NOMO-1 treated with DMSO at 0.1 percent for 48 hours (cell line): ENCODE data around the gene TRIM26.
A peak's percentile ranks its signal among the peaks of the same experiment; 100 is the strongest.
"Not testable (repeated sequence)": the region's sequence is repeated elsewhere in the genome, so short reads cannot be mapped to it uniquely, and the experiment has no call there.

Experiments used
- DNase-seq: peaks from one replicate; lab custom pipeline; 2025; ENCODE audit not compliant: unreplicated experiment; lab: John Stamatoyannopoulos, UW

Gene TRIM26

DNA sequence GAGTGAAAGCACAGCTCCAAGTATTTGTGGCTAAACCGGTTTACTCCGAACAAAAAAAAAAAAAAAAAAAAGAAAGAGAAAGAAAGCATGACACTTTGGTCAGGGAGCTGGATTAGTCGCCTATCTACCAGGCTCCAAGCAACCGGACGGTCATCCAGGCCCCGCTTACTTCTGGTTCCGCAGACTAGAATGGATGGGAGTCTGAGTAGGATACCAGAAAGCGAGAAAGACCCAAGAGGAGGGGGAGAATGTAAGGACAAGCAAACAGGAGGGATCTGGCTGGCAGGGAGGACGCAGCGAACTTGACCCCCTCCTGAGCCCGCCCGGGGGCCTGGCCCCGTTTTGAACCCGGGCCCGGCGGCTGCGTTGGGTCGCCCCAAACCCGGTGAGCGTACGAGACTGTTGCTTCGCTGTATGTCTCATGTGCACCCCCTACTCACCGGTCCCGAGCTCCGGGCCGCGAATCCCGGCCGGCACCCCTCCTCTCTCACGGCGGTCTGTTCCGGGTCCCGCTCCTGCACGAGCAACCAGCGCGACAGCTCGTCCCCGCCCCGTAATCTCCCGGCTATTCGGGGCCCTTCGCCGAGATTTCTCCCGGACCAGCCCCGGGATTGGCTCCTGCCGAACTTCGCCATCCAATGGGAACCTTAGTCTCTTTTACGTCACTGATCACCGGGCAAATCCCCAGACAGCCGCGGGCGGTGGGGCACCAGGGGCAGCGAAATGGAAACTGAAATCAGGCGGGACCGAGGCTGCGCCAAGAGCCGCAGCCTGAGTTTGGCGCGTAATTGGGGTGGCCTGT is at the start of gene TRIM26:
TRIM26 (minus strand) TSS at position 542 of the 802 bp plus-strand sequence. CDS start 14,303 bp downstream, outside the sequence.
- peak; percentile 97 for DNase-seq

DNA sequence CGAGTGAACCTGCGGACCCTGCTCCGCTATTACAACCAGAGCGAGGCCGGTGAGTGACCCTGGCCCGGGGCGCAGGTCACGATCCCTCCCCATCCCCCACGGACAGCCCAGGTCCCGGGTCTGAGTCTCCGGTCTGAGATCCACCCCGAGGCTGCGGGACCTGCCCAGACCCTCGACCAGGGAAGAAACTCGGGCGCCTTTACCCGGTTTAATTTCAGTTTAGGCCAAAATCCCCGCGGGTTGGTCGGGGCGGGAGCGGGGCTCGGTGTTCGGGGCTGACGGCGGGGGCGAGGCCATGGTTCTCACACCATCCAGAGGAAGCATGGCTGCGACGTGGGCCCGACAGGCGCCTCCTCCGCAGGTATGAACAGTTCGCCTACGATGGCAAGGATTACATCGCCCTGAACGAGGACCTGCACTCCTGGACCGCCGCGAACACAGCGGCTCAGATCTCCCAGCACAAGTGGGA is 46.9 kb upstream of the TRIM26 start:
- no peak for DNase-seq

DNA sequence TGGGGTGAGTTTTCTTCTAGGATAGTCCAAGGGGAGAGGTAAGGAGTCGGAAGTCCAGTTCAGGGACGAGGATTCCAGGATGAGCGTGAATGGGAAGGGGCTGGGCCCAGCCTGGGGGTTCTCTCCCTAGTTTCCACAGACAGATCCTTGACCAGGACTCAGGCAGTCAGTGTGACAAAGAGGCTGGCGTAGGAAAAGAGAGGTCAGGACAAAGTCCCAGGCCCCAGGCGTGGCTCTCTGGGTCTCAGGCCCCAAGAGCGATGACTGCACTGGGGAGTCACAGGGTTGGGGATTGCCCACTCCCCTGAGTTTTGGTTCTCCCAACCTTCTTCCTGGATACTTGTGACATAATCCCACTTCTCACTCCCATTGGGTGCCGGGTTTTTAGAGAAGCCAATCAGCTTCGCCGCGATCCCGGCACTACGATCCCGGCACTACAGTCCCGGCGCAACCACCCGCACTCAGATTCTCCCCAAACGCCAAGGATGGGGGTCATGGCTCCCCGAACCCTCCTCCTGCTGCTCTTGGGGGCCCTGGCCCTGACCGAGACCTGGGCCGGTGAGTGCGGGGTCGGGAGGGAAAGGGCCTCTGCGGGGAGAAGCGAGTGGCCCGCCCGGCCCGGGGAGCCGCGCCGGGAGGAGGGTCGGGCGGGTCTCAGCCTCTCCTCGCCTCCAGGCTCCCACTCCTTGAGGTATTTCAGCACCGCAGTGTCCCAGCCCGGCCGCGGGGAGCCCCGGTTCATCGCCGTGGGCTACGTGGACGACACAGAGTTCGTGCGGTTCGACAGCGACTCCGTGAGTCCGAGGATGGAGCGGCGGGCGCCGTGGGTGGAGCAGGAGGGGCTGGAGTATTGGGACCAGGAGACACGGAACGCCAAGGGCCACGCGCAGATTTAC is 46.2 kb upstream of the TRIM26 start:
- peak; percentile 1 for DNase-seq

DNA sequence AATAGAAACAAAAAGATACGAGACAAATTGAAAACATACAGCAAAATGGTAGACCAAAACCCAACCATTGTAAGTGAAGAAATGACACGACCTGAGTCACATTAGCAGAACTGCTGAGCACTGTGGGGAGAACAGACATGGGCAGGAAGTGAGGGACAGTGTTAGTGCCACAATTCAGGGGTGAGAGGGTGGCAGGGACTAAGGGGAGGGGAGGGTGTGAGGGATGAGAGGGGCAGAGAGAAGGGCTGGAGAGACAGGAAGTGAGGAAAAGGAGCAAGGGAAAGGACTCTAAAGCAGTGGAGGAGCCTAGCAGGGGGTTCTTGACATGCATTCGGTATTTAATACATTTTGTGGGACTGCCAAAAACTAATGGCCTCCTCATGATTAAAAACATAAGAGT is 45.0 kb upstream of the TRIM26 start:
- no peak for DNase-seq

GRCh38 chr6:30252417-30252816 is 39.2 kb upstream of the TRIM26 start:
- not testable (repeated sequence) for DNase-seq

DNA sequence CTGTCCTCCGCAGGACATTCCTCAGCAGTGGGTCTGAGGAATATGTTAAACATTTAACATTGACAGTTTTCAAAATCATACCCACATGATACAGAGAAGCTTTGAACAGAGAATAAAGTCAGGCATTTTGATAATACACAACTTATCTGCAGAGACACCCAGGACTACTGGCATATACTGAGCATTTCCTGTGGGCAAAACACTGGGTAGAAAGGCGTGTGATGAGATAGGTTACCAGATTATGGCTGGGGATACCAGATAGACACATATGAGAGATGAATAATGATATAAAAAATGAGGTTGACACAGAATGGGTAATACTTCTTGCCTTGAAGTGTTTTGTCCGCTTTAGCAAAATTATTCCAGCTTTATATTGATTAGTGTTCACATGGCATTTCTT is 31.4 kb upstream of the TRIM26 start:
- DNase-seq = no peak

GRCh38 chr6:30238178-30238795 is 25.1 kb upstream of the TRIM26 start:
- no peak for DNase-seq

- peak; percentile 70 for DNase-seq
Measured at GRCh38 chr6:30234356-30234755, 21.1 kb upstream of the TRIM26 start.

DNA sequence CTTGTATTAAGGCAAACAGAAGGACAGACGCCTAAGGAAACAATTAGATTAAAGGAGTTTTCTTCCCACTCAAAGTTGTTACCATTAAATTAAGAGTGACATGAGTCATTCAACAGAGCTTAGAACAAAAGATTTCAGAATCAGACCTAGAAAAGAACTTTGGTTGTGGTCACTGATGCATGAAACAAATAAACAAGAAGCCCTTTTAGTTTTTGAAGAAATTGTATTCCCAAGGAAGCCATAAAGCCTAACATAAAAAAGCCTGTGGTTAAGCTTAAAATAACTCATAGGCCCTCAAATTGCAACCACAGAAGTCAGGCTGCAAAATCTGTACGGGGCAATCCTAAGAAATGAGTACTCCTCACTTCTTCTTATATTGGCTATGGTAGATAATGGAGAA is 17.9 kb upstream of the TRIM26 start:
- peak; percentile 17 for DNase-seq

DNA sequence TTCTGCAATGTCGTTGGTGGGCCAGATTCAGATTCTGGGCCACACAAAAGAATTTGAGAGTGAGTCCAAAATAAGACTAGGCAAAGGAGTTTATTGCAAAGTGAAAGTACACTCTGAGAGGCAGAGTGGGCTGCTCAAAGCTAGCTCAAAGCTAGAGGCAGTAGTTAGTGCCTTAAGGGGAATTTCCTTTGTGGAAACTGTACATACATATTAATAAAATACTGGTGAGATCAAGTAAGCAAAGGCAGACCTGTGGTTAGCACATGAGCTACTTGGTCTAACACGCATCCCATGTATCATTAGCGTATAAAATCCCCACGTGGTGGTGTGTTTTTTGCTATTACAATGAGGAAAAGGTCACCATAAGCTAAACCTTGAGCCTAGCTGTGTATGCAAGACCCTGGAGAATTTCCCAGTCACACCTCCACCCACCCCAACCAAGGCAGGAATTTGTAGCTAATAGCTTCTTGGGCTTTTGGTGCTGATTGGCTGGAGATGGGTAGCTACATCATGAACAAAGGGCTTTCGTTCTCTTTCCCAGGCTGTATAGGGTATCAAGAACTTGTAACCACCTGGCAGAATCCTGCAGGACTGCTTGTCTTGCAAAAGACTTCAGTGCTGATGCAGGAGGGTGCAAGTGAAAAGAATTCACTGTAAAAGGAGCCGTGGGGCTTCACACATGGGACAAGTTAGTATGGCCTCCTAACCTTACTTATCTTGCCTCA is 14.7 kb upstream of the TRIM26 start:
- DNase-seq = no peak

- DNase-seq = no peak
Measured at GRCh38 chr6:30227242-30227722, 14.1 kb upstream of the TRIM26 start.

DNA sequence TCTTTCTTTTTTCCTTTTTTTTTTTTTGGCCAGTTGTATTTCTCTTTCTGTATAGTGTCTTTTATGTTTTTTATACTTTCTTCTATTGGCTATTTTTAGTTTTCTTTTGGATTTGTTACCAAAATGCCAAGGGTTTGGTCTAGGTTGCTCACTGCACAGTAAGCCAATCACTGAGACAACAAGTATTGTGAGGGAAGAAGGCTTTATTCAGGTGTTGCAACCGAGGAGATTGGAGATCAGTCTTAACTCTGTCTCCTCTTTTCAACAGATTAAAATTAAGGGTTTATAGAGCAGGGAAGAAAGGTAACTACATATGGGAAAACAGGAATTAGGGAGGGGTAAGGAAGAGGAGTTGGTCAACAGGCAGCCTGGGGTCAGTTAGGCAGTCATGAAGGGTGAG is 10.1 kb upstream of the TRIM26 start:
- DNase-seq = no peak

- DNase-seq = not testable (repeated sequence)
Measured at GRCh38 chr6:30221956-30222355, 8.8 kb upstream of the TRIM26 start.

DNA sequence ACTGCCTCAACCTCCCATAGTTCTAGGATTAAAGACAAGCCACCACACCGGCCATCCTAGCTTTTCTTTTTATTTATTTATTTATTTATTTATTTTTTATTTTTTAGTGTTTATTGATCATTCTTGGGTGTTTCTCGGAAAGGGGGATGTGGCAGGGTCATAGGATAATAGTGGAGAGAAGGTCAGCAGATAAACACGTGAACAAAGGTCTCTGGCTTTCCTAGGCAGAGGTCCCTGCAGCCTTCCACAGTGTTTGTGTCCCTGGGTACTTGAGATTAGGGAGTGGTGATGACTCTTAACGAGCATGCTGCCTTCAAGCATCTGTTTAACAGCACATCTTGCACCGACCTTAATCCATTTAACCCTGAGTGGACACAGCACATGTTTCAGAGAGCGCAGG is 8.2 kb upstream of the TRIM26 start:
- not testable (repeated sequence) for DNase-seq

GRCh38 chr6:30219244-30219643 is 6.0 kb upstream of the TRIM26 start:
- peak; percentile 62 for DNase-seq

DNA sequence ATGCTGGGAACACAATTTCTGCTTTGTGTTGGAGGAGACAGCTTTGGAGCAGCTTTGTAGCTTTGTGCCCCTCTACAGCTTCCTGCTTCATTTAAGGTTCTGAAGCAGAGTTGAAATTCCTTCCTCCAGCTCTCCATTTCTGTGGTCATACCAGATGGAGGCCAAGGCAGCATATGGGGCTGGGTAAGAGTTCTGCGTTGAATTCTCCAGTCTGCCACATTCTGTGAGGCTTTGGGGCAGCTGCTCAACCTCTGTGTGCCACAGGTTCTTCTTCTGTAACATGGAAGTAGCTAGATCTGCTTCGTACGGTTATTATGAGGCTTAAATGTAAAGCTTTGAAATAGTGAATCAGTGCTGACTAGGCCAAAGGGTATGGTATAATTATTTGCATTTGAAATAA is 2.9 kb upstream of the TRIM26 start:
- no peak for DNase-seq

DNA sequence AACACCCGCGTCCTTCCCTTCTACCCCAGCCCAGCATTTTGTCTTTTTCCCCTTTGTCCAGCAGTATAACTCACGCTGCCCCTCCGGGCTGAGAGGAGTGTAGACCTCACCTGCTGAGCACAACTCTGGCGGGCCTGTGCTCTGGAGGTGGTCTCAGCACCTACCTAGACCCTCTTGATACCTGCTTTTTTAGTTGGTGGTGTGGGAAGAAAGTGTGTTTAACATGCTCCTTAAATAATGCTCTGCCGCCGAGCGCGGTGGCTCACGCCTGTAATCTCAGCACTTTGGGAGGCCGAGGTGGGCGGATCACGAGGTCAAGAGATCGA is 1.4 kb upstream of the TRIM26 start:
- no peak for DNase-seq

- DNase-seq = peak; percentile 64
Measured at GRCh38 chr6:30213957-30214656, 901 bp upstream of the TRIM26 start.

DNA sequence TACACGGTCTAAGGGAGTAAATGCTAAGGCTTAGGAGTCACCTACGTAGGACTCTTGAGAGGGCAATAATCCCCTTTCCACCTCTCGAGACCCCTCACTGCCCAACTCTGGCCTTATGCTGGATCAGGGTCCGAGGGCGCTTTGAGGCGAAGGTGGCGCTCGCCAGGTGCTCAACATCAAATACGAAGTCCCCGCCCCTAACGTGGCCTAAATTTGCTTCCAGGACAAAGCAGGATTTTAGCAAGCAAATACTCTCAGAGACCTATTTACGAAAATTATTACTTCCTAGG is 406 bp upstream of the TRIM26 start:
- DNase-seq = no peak

DNA sequence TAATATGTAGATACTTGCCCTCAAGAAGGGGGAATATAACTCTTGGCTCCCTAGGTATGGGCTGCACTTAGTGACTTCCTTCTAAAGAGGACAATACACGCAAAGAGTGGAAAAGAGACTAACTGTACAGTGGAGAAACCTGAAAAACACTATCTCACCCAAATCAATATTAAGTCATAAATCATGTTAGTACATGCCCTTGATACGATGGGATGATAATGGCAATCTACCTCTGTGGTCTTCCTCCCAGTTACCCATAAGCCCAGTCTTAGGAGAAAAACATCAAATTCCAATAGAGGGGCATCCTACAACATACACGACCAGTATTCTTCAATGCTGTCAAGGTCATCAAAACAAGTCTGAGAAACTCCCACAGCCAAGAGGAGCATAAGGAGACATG is 1.3 kb downstream of the TRIM26 start:
- no peak for DNase-seq
